Measurements from ENCODE around the gene DNASE1L2. TPM values are rescaled to one million over a fixed set of nuclear protein-coding genes. Genes with fewer than 3 reads are reported as not detected.

Gene DNASE1L2
- total RNA-seq, 1 donor from 2014 or later = 3.4 TPM

GRCh38 chr16:2194852-2195321, 41.4 kb upstream of the DNASE1L2 start:
- H3K4me3 Mint-ChIP-seq (ENCODE audit: unreplicated experiment) = peak overlapping the region; percentile 59
- no peak overlapping the region for H3K27ac Mint-ChIP-seq (ENCODE audit: unreplicated experiment)
- peak; percentile 48 for TF ChIP-seq CTCF (IDR thresholded peaks at IDR 0.05; ENCODE audit: partially characterized antibody, unreplicated experiment)

GRCh38 chr16:2195322-2196161, 40.7 kb upstream of the DNASE1L2 start:
- Mint-ChIP-seq H3K27me3 (ENCODE audit: unreplicated experiment) (peaks cover 21% of the 10 kb centered on the region), H3K36me3 (ENCODE audit: unreplicated experiment) (peaks cover 4% of the 10 kb centered on the region), H3K4me1 (ENCODE audit: low read depth, unreplicated experiment) (no peaks in the 10 kb centered on the region), H3K9me3 (ENCODE audit: unreplicated experiment) (peaks cover 3% of the 10 kb centered on the region), H3K4me3 (ENCODE audit: unreplicated experiment) (peak overlapping the region; percentile 59), H3K27ac (ENCODE audit: unreplicated experiment) (no peak overlapping the region)
- DNase-seq = peak; percentile 67
- TF ChIP-seq CTCF (IDR thresholded peaks at IDR 0.05; ENCODE audit: partially characterized antibody, unreplicated experiment) = no peak

More at GRCh38 chr16:2194852-2195321, 41.4 kb upstream of the DNASE1L2 start:
- Mint-ChIP-seq H3K4me1 (ENCODE audit: low read depth, unreplicated experiment) (no peaks in the 10 kb centered on the region), H3K27me3 (ENCODE audit: unreplicated experiment) (peaks cover 19% of the 10 kb centered on the region), H3K36me3 (ENCODE audit: unreplicated experiment) (no peaks in the 10 kb centered on the region), H3K9me3 (ENCODE audit: unreplicated experiment) (peaks cover 3% of the 10 kb centered on the region)
- DNase-seq = no peak

- TF ChIP-seq CTCF (IDR thresholded peaks at IDR 0.05; ENCODE audit: partially characterized antibody, unreplicated experiment) = no peak
- Mint-ChIP-seq H3K4me3 (ENCODE audit: unreplicated experiment) (peak within 1 kb of the TSS; percentile 59), H3K27me3 (ENCODE audit: unreplicated experiment) (peaks cover 24% of the 10 kb centered on the region), H3K27ac (ENCODE audit: unreplicated experiment) (no peak within 1 kb of the TSS), H3K9me3 (ENCODE audit: unreplicated experiment) (peaks cover 3% of the 10 kb centered on the region), H3K4me1 (ENCODE audit: low read depth, unreplicated experiment) (no peaks in the 10 kb centered on the region), H3K36me3 (ENCODE audit: unreplicated experiment) (peaks cover 5% of the 10 kb centered on the region)
- DNase-seq = peak; percentile 58
Observed at GRCh38 chr16:2196162-2196980, 39.9 kb upstream of the DNASE1L2 start, which contains the start of gene CASKIN1. TSS of gene CASKIN1 (minus strand) at chr16:2196605. CDS start at chr16:2196432, 173 bp downstream.

- Mint-ChIP-seq H3K27ac (ENCODE audit: unreplicated experiment) (no peak overlapping the region), H3K9me3 (ENCODE audit: unreplicated experiment) (peaks cover 3% of the 10 kb centered on the region), H3K27me3 (ENCODE audit: unreplicated experiment) (peaks cover 24% of the 10 kb centered on the region), H3K4me1 (ENCODE audit: low read depth, unreplicated experiment) (no peaks in the 10 kb centered on the region), H3K4me3 (ENCODE audit: unreplicated experiment) (no peak overlapping the region), H3K36me3 (ENCODE audit: unreplicated experiment) (peaks cover 5% of the 10 kb centered on the region)
- DNase-seq = no peak
- TF ChIP-seq CTCF (IDR thresholded peaks at IDR 0.05; ENCODE audit: partially characterized antibody, unreplicated experiment) = no peak
Observed at GRCh38 chr16:2196981-2197511, 39.2 kb upstream of the DNASE1L2 start.

All from glutamatergic neuron (in vitro differentiated cells).